GM21576 (cell line): ENCODE measurements around the gene JCHAIN.
A peak's percentile ranks its signal among the peaks of the same experiment; 100 is the strongest.

Experiments
- ATAC-seq: cut with Tn5 transposase; IDR thresholded peaks from one replicate; pipeline ENCODE4 v1.9.1; 2021; ENCODE audit warnings: mild to moderate bottlenecking, moderate library complexity; ENCODE audit not compliant: unreplicated experiment

Gene JCHAIN

DNA sequence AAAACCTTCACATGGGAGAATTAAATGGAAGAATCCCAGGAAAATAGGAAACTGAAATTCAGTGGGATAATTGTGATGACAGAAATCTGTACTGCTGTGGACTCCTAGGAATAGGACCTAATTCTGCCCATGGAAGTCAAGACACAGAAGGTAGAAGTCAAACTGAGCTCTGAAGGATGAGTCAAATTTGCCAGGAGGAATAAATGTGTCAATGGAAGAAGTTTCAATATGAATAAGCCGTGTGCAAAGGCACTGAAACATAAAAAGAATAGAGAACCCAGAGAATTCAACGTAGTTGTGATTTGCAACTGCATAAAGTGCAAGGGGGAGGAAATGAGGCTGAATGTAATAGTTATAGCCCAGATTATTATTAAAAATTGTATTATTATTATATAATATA, 26.1 kb downstream of the JCHAIN start:
- no peak for ATAC-seq

DNA sequence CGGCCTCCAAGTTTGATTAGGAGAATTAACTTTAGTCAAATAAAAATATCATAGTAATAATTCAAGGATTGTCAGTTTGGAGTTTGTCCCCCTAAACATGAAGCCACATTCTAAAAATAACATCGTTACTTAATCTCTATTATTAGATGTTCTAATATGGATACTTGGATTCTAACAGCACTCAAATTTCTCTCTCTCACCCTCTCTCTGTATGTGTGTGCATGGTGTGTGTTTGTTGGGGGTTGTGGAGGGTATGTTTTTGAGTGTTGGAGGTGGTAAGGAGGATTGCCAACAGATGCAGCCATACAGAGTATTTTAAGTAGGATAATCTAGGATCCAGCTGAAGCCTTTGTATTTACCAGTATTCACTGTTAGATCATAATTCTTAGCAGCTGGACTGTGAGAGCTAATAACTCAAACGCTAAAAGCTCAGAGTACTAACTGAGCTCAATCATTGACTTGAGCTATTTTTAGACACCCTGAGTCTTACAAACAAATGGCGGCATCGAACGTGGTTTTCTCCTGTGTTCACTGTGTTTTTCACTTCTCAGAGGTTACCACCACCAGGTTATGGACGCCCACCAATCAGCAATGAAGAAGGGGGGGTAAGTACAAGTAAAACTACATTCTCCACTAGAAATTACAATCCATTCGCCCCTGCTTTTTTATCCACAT, 28.9 kb downstream of the JCHAIN start:
- no peak for ATAC-seq

DNA sequence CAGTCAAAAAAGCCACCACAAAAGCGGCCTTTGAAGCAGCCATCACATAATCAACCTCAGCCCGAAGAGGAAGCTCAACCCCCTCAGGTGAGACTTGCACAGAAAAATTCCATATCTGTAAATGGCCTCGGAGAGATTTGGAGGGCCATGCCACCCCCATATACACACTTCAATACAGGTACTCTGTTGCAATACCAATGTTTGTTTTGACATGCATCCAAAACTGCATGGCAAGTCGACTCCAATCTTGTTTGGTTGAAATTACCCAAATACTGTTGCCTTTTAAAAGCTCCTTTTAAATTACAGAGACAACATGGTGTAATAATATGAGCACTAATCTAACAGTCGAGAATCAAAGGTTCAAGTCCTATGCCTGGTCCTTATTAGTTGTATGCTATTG, 31.8 kb downstream of the JCHAIN start:
- no peak for ATAC-seq

DNA sequence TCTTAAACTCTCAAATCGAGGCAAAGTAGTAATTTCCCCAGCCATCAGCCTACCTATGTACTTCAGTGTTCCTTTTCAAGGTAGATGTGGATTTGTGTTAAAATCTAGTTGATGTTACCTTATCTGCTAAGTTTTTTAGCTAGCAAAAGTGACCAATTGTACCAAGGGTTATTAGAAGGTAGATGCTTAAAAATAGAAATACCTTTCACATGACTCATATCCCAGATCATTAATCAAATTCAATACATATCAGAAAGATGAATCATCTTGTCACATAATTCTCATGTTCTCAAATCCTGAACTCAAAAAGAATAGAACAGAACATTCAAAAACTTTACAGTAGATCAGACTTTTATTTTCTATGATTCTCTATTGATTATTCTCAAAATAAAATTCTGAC, 34.3 kb downstream of the JCHAIN start:
- no peak for ATAC-seq

DNA sequence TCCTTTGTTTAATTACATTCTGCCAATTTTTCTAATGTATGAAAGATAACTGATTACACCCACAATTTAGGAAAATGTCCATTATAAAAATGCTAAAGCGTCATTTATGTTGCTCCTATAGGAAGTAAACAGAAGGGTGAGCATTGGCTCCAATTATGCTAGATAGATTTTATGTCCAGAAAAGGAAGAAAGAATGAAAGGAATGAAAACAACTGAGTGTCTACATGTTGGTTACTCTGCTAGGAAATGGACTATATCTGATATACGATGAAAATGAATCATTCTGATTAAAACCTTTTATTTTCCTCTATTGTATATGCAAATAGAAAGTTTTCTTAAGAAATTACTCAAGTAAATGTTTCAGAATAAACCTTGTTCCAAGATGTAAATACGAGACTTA, 36.1 kb downstream of the JCHAIN start:
- no peak for ATAC-seq

DNA sequence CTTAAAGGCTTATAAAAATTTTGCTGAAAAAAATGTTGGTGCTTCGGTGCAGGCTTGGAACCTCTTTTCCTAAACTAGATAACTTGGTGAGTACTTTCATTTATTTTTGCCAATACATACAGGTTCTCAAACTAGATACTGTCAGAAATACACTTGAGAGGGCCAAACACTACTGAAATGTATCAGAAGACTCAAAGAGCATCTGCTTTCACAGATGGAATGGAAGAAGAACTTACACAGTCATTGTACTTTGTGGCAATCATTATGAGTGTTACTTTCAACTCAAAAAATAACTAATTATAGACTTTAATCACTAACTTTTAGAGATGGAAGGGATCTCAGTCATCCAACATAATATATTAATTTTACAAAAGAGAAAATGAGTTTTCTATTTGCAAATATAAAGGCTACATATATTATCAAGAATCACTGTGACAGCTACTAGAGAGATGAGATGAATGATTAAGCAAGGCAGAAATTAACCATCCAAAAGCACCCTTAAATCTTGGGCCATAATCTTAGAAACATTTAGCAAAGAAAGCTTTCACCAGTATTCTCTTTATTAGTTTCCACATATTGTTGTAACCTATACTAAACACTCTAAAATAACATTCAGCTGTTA, 36.7 kb downstream of the JCHAIN start:
- ATAC-seq = no peak

DNA sequence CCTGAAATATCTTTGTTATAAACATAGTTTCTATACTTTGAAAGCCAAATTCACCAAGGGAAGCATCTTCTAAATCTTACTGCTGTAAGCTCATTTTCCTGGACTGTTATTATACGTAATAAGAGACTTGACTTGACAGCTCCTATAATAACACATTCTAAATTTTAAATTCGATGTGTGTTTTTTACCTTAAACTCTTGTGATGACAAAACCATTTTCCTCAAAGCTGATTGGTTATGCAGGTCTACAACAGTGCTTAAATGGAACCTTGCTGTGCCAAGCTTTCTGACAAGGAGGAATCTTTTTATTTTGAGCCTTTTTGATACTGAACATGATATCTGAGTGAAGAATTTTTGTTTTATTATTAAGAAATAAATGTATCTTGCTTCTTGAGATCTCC, 37.9 kb downstream of the JCHAIN start, which contains the start of gene ENAM:
ENAM (plus strand) TSS at position 301 of the 400 bp plus-strand sequence. CDS start 757 bp downstream, outside the sequence.
- ATAC-seq = no peak

DNA sequence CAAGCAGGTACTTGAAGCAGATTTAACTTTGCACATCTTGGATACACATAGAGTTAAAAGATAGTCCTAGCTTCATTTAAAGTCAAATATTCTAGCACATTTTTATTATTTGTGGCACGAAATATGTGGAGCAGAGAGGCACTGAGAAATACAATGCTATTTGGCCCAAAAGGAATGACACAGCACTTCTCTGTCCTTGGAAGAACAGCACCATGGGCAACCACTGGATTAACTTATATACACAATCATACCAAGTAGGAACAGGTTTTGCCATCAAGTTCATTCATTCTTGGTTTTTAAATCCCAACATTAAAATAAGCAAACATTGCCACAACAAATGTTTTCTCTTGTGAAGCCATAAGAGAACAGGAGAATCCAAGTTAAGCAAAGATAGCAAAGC, 38.7 kb downstream of the JCHAIN start:
- no peak for ATAC-seq

DNA sequence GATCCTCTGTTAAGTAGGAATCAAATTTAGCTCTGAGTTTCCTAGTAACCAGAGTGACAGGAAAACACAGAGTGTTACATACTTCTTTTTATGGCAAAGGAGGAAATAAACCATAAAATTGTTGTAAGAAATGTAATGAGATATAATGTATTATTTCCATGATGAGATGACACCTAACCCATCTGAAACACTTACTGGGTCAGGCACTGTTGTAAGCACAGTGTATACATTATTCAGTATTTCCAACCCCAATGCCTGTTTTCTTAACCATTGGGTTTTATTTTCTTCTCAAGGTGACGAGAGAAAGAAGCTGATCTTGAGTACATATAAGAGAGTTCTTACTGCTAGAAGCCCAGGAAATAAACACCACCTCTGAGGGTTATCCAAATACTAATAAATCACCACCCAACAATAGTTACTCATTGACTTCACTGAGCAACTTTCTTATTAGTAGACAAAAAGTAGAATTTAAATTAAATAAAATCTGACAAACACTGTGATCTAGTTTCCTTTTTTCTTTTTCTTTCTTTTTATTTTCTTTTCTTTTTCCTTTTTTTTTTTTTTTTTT, 42.0 kb downstream of the JCHAIN start:
- ATAC-seq = no peak

DNA sequence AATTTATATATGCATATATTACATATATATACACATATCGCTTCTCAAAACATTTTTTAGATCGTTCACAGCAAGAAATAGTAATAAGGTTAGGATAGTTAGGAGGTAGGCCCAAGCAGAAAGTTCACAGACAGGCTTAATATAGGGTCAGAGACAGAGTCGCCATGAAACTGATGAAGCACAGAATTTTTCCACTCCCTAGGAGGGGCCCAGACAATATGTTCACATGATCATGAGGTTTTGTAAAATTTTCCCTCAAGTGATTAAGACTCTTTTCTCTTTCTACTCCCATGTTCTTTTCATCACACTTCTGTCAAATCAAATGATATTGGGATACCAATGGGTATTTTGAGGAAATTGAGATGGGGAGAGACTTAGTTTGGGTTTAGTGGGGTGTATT, 43.0 kb downstream of the JCHAIN start:
- ATAC-seq = no peak

DNA sequence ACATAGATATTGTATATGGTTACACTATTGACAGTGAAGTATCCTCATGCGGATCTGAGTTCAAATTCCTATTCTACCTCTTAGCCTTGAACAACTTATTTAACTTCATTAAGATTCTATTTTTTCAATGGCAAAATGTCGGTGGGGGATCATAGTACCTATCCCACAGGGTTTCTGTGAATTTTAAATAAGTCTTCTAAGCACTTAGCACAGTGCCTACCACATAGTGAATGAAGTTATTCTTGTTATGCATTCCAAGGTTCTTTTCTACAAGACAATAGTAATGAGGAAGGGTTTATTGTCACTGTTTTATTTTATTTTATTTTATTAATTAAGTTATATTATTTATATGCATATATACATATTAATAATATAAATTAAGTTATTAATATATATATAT, 46.5 kb downstream of the JCHAIN start:
- no peak for ATAC-seq

DNA sequence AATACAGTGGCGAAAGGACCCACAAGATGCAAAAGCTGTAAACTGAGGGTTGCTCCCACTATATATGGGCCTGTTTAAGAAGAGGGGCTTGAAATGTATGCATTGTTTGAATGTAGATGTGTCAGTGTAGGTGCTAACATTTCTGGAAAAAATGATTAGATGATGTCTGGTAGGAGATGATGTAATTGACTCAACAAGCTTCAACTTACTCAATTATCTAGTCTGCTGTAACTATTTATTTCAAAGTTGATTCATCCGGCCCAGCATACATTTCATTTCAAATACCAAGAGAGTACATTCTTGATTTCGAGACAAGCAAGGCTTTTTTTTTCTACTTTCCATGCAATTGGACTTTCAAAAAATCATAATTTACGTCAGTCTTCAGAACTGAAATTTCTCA, 47.0 kb downstream of the JCHAIN start:
- no peak for ATAC-seq

DNA sequence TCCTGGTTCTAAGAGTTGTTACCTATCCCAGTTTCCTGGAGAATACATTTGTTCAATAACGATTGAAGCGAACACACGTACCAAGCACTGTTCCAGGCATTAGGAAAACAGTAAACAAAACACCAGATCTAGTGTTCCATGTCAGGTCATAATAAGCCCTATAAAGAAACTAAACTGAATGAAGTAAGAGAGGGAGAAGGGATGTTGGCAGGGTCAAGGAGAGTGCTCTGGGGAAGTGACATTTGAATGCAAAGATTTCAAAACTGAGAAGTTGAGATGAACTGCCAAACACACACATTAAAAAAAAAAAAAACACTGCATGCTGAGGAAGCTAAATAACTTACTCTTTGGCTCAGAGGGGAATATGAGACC, 52.1 kb downstream of the JCHAIN start:
- ATAC-seq = no peak

DNA sequence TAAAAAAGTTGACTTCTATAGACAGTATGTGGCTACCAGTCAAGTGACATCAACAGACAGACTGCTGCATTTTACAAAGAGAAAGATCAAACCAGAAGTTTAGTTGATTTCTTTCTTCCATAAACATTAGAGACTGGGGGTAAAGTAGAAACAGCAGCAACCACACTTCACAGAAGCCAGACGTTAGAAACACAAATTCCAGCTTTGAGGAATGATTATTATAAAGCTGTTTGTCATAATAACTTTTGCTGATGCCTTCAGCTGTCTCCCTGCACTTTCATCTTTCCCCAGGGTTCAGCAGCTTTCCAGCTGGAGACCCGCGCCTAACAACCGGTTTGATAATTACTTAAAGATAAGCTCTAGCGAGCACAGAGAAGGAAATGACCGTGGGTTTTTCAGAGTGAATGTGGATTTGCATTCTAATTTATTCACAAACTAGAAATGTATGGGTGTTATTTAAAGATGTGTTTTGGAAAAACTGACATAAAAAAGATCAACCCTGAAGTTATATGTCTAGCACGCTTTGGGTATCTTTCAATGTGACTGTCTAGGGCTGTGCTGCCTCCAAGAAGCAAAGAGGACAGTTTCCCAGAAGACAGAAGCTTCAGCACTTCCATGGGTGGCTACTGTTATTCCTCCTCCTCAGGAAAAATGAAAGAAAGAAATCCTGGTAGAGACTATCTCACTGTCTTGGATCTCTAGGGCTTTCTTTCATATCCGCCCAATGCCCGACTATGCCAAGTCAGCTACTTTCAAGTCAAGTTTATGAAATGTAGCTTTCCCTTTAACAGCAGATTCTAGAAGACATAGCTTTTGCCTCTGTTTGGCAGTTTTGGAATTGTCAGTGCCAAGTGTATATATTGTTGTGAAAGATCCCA, 52.8 kb downstream of the JCHAIN start:
- ATAC-seq = peak; percentile 53

DNA sequence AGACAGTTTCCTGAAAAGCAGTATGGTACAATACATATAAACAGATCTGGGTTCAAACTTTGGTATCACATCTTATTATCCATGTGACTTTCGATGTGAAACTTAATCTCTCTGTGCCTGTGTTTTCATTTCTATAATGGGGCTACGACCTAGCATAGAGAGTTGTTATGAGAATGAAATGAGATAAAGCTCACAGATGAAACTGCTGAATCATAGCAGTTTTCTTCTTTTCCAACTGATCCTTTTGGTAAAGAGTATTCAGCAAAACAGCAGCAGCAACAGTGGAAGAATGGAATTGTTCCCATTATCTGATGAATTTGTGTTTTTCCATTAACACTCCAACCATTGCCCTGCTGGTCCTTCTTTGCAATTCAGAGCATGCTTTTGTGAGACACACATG, 58.0 kb downstream of the JCHAIN start:
- ATAC-seq = no peak

DNA sequence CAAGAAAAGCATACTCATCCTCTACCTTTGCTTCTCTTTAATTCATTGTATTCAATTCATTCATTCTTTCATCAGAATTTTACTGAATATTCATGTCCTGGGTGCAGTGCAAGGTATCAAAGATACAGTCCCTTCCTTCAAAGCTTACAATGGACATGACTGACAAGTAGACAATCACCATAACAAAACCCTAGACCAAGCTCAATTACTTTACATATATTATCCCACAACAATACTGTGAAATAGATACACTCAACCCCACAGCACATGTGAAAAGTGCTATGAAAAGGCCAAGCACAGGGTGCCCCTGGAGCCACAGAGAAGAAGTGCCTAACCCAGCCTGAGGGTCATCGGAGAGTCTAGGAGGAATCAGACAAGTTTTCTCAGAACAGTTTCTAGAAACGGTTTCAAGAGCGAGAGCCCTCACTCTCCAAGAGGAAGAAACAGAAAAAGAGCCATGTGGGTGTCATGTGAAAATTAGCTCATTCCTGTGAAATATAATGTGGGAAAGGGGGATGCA, 58.9 kb downstream of the JCHAIN start:
- no peak for ATAC-seq

DNA sequence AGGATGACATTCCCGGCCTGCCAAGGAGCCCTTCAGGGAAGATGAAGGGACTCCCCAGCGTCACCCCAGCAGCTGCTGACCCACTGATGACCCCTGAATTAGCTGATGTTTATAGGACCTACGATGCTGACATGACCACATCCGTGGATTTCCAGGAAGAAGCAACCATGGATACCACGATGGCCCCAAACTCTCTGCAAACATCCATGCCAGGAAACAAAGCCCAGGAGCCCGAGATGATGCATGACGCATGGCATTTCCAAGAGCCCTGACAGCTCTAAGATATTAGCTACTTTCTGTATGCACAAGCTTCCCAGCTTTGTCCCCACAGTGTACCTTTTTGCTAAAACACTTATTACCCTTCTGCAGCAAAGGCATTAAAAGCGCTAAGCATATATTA, 59.8 kb downstream of the JCHAIN start:
- no peak for ATAC-seq
